Brain microvascular endothelial cell (primary cell): ENCODE results near the gene JAM3.

ENCODE experiments used
- DNase-seq: peaks from one replicate; pipeline ENCODE4 v3.0.0-alpha.2; 2020
- H3K27ac ChIP-seq: fragments of 250-450 bp; sonication (Bioruptor Pico); 2 replicates; pipeline ENCODE4 v1.5.1; 2020; ENCODE audit warnings: mild to moderate bottlenecking, moderate library complexity
- H3K27me3 ChIP-seq: fragments of 250-450 bp; sonication (Bioruptor Pico); replicated peaks from 2 replicates; pipeline ENCODE4 v1.5.1; 2020; ENCODE audit warnings: mild to moderate bottlenecking
- H3K36me3 ChIP-seq: fragments of 250-450 bp; sonication (Bioruptor Pico); replicated peaks from 2 replicates; pipeline ENCODE4 v1.5.1; 2020; ENCODE audit warnings: mild to moderate bottlenecking
- H3K4me3 ChIP-seq: 2 replicates; pipeline ENCODE4 v1.5.1; 2011; ENCODE audit warnings: low read depth, mild to moderate bottlenecking, control low read depth, low read length, moderate library complexity
- in situ Hi-C: cut with HindIII; loops from 2 replicates; pipeline ENCODE4 v1.10.0; 2017; ENCODE audit warnings: low sequenced_read_pairs, low pct_ligation_motif_present
- TF ChIP-seq, protein P1 (sequence below): IDR thresholded peaks from 2 replicates; pipeline ENCODE4 v1.5.1; 2011; ENCODE audit warnings: low read depth, mild to moderate bottlenecking, moderate library complexity, low read length, control low read depth, inconsistent platforms; ENCODE audit errors: missing control alignments

The JAM3 gene

DNA sequence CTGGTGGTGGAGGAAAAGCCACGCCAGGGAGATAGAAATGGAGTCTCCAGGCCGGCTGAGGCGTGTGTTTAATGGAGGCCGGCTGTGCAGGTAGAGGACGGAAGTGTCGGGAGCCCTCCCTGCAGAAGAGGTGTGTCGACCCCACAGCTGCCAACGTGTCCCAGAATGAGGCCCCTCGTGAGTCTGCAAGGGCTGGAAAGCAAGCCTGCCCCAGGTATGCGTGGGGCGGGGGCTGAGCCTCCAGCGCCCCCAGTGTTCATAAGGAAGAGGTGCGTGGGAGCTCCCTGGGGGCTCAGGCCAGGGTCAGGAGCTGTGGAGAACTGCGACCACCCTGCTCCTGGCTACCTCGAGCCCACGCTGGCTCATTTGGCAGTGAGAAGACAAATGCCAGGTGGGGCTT lies 38.0 kb upstream of the JAM3 start:
- in situ Hi-C loops = no loop called here
- H3K27me3 ChIP-seq = peaks cover 20% of the 10 kb centered on the region
- no peak overlapping the region for H3K4me3 ChIP-seq
- H3K36me3 ChIP-seq = no peaks in the 10 kb centered on the region
- TF ChIP-seq, protein P1, sequence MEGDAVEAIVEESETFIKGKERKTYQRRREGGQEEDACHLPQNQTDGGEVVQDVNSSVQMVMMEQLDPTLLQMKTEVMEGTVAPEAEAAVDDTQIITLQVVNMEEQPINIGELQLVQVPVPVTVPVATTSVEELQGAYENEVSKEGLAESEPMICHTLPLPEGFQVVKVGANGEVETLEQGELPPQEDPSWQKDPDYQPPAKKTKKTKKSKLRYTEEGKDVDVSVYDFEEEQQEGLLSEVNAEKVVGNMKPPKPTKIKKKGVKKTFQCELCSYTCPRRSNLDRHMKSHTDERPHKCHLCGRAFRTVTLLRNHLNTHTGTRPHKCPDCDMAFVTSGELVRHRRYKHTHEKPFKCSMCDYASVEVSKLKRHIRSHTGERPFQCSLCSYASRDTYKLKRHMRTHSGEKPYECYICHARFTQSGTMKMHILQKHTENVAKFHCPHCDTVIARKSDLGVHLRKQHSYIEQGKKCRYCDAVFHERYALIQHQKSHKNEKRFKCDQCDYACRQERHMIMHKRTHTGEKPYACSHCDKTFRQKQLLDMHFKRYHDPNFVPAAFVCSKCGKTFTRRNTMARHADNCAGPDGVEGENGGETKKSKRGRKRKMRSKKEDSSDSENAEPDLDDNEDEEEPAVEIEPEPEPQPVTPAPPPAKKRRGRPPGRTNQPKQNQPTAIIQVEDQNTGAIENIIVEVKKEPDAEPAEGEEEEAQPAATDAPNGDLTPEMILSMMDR = peak; percentile 53
- DNase-seq = no peak
- H3K27ac ChIP-seq = no peak overlapping the region

GRCh38 chr11:134032043-134032442 lies 36.8 kb upstream of the JAM3 start:
- in situ Hi-C loops = no loop called here
- TF ChIP-seq, protein P1 = no peak
- Histone ChIP-seq H3K27me3 (peaks cover 17% of the 10 kb centered on the region), H3K4me3 (no peak overlapping the region), H3K36me3 (no peaks in the 10 kb centered on the region), H3K27ac (no peak overlapping the region)
- no peak for DNase-seq

- H3K27me3 ChIP-seq = peaks cover 11% of the 10 kb centered on the region
Observed at GRCh38 chr11:134032501-134033091, 36.3 kb upstream of the JAM3 start.

GRCh38 chr11:134033276-134033675 lies 35.6 kb upstream of the JAM3 start:
- TF ChIP-seq, protein P1 = no peak
- Histone ChIP-seq H3K4me3 (no peak overlapping the region), H3K36me3 (no peaks in the 10 kb centered on the region), H3K27ac (no peak overlapping the region), H3K27me3 (peaks cover 7% of the 10 kb centered on the region)
- in situ Hi-C loops = no loop called here
- no peak for DNase-seq

More at GRCh38 chr11:134032501-134033091, 36.3 kb upstream of the JAM3 start:
- Histone ChIP-seq H3K27ac (no peak overlapping the region), H3K4me3 (no peak overlapping the region), H3K36me3 (no peaks in the 10 kb centered on the region)
- in situ Hi-C loops = no loop called here
- TF ChIP-seq, protein P1 = no peak
- DNase-seq = no peak

DNA sequence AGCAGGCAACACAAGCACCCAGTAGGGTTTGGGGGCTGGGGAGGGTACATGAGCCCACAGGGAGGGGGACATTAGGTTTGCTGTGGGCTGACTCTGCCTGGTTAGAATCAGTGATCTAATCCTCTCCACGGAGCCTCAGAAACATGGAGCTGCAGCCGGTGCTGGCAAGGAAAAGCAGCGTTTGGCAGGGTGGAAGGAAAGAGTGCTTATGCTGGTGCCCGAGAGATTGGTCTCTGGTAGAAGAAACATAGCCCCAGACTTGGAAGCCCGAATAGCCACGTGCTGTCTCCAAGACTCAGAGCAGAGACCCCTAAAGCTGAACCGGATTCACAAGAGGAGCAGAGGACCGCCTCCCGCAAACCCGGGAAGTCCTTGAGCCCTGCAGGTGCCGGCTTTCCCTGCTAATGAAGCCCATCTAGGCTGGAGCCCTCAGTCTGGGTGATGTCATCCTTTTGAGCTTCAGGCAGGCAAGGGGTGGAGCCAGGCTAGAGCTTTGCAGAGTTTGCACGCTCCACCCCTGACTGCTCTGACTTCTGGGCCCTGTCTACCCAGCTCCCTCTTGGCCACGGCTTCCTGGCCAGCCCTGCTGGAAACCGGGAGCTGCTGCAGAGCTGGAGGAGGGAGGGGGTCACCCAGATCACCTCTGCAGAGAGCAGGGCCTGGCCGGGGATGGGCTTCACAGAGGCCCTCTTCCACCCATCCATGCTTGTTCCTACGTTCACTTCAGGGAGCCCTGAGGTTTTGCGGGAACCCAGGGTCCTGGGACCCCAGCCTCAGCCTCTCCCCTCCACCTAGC lies 35.0 kb upstream of the JAM3 start:
- peaks cover 7% of the 10 kb centered on the region for H3K27me3 ChIP-seq
- no peak overlapping the region for H3K4me3 ChIP-seq
- peak; percentile 80 for DNase-seq
- TF ChIP-seq, protein P1 = peak; percentile 5
- in situ Hi-C loops = no loop called here
- no peaks in the 10 kb centered on the region for H3K36me3 ChIP-seq
- no peak overlapping the region for H3K27ac ChIP-seq
